Activated CD4-positive, alpha-beta memory T cell treated with anti-CD3 and anti-CD28 coated beads, Interleukin-2, amount 10 ng/mL, durations not matched to agents 7 days and 5 days (primary cell): Measurements from ENCODE around the gene UBAP1. TPM values are rescaled to one million over a fixed set of nuclear protein-coding genes. Genes with fewer than 3 reads are reported as not detected.
"Not testable (repeated sequence)": the region's sequence is repeated elsewhere in the genome, so short reads cannot be mapped to it uniquely, and the experiment has no call there.

Experiments used
- CTCF ChIA-PET: fragments of 350-600 bp; sonication (Branson Sonifier 250); formaldehyde crosslinking; loops from one replicate; lab custom pipeline; 2021; ENCODE audit warnings: antibody characterized with exemption, inconsistent platforms; lab: Charles Lee
- POLR2A ChIA-PET: fragments of 350-600 bp; sonication (Branson Sonifier 250); formaldehyde crosslinking; loops from one replicate; lab custom pipeline; 2021; ENCODE audit warnings: antibody characterized with exemption; lab: Charles Lee
- DNase-seq: peaks from one replicate; pipeline ENCODE4 v3.0.0-alpha.2; 2020
- H3K27ac Mint-ChIP-seq: one replicate; pipeline ENCODE4 v1.8.0; 2021; ENCODE audit warnings: mild to moderate bottlenecking, mixed read lengths
- H3K27me3 Mint-ChIP-seq: one replicate; pipeline ENCODE4 v1.8.0; 2021; ENCODE audit warnings: mixed read lengths
- H3K36me3 Mint-ChIP-seq: one replicate; pipeline ENCODE4 v1.8.0; 2021; ENCODE audit warnings: low read depth, mixed read lengths
- H3K4me1 Mint-ChIP-seq: one replicate; pipeline ENCODE4 v1.8.0; 2021; ENCODE audit warnings: mixed read lengths
- H3K4me3 Mint-ChIP-seq: one replicate; pipeline ENCODE4 v1.8.0; 2021; ENCODE audit warnings: mild to moderate bottlenecking, mixed read lengths
- H3K9me3 Mint-ChIP-seq: one replicate; pipeline ENCODE4 v1.8.0; 2021; ENCODE audit warnings: mixed read lengths
- total RNA-seq, 2 experiments: library from RNA; stranded (reverse); gene quantifications; one replicate each; pipeline ENCODE4 v1.2.3, GENCODE V29; 2021

The UBAP1 gene
- total RNA-seq, 2 experiments from 2014 or later, result 35.6 to 39.1 TPM

DNA sequence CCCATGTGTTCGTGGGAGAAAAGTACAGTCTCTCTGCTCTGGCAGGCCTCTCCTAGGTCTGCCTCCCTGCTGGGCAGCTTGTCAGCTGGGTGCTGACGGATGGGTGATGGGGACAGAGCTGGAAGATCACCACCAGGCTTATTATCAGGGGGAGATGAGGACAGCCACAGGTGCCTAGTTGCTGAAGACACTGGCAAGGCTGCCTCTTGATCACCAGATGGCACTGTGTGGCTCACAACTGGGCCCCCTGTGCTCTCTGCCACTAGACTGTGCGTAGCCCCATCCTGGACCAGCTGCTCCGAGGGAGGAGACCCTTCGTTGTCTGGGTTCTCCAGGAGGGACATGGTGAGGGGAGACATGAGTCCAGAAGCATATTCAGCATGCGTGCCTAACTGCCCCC, 77.3 kb downstream of the UBAP1 start:
- no peaks in the 10 kb centered on the region for H3K27me3 Mint-ChIP-seq
- no peaks in the 10 kb centered on the region for H3K4me1 Mint-ChIP-seq
- no peak overlapping the region for H3K4me3 Mint-ChIP-seq
- POLR2A ChIA-PET, result interaction anchor here (1.2 to 2.1 kb wide), 2 partner anchors 77 to 121 kb away, joined by 4 to 8 read pairs; partner anchors contain the start of genes MYORG and UBAP1
- DNase-seq, result no peak
- H3K9me3 Mint-ChIP-seq, result no peaks in the 10 kb centered on the region
- H3K36me3 Mint-ChIP-seq, result peaks cover 48% of the 10 kb centered on the region
- CTCF ChIA-PET, result interaction anchor here (0.6 to 1.6 kb wide), 4 partner anchors 10 to 345 kb away, joined by 4 read pairs; no protein-coding TSS in a partner anchor
- H3K27ac Mint-ChIP-seq, result no peak overlapping the region

DNA sequence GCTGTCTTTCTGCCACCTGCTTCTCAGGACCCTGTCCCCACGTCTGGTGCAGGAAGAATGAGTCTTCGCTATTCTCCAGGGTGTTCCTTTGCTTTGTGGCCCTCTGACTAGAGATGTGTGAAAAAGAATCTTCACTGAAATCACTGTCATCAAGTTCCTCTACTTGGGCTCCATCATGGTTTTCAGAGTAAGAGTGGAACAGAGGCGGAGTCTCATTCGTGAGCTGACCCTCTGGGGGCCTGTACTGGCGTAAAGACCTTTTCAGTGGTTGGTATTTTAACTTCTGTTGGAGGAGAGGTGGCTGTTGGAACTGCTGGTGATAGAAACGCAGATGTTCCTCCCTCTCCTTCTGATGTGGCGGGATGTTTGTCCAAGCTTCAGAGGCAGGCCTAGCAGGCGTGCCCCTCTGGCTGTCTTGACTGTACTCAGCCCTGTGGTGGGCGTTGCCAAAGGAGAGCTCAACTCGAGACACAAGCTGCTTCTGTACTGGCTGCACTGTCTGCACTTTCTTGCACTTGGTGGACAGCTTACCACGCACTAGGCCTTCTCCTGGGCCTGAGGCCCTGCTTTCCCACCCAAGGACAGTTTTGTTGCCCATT, 78.2 kb downstream of the UBAP1 start:
- CTCF ChIA-PET, result interaction anchor here (1.5 kb wide), 1 partner anchor 119 kb away, joined by 4 read pairs; no protein-coding TSS in a partner anchor
- no peaks in the 10 kb centered on the region for H3K27me3 Mint-ChIP-seq
- POLR2A ChIA-PET, result interaction anchor here (2.1 kb wide), 1 partner anchor 78 kb away, joined by 8 read pairs; the partner anchor contains the start of gene UBAP1
- no peaks in the 10 kb centered on the region for H3K9me3 Mint-ChIP-seq
- H3K4me3 Mint-ChIP-seq, result no peak overlapping the region
- no peak for DNase-seq
- H3K4me1 Mint-ChIP-seq, result no peaks in the 10 kb centered on the region
- H3K36me3 Mint-ChIP-seq, result peaks cover 42% of the 10 kb centered on the region
- H3K27ac Mint-ChIP-seq, result no peak overlapping the region

DNA sequence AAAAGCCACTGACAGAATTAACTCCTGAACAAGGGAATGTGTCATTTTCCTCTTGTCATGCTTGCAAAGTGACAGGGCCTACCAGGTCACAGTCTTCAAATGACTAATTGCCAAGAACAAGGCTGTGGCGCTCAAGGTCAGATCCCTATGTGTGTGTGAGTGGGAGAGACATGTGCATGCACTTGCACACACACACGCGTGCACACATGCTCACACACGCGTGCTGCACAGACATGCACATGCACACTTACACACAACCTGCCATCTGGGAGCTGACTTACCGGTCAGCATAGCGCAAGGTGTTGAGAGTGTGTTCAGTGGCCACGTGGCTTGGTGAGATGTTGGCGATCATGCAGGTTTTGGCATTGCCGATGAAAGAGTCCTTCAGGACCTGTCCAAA, 80.5 kb downstream of the UBAP1 start:
- H3K27me3 Mint-ChIP-seq, result no peaks in the 10 kb centered on the region
- H3K4me1 Mint-ChIP-seq, result peaks cover 7% of the 10 kb centered on the region
- no peak for DNase-seq
- ChIA-PET CTCF (no interaction called here), POLR2A (interaction anchor here (1.6 kb wide), 1 partner anchor 80 kb away, joined by 3 read pairs; the partner anchor contains the start of gene UBAP1)
- no peak overlapping the region for H3K27ac Mint-ChIP-seq
- H3K36me3 Mint-ChIP-seq, result peaks cover 36% of the 10 kb centered on the region
- no peak overlapping the region for H3K4me3 Mint-ChIP-seq
- H3K9me3 Mint-ChIP-seq, result no peaks in the 10 kb centered on the region

DNA sequence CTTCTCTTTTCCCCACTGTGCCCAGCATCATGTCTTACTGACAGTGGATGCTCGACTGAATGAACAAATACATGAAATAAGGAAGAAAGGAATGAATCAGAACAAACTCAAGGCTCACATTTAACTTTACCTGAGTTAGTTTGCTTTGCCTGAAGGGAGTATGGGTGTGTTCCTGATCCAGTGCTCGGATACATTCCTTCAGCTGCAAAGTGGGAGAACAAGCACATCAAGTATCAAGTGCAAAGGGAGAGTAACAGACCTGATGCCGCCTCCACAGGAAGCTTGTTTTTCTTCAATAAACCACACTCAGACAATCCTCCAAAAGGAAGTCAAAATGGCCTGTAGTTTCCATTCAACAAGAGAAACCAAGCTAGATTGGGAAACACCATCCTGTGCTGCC, 84.1 kb downstream of the UBAP1 start:
- ChIA-PET CTCF (interaction anchor here (1.3 to 4.0 kb wide), 2 partner anchors 10 to 14 kb away, joined by 3 to 30 read pairs; no protein-coding TSS in a partner anchor), POLR2A (no interaction called here)
- DNase-seq, result no peak
- Mint-ChIP-seq H3K27ac (no peak overlapping the region), H3K4me3 (no peak overlapping the region), H3K27me3 (no peaks in the 10 kb centered on the region), H3K36me3 (peaks cover 23% of the 10 kb centered on the region), H3K4me1 (peaks cover 9% of the 10 kb centered on the region), H3K9me3 (no peaks in the 10 kb centered on the region)

DNA sequence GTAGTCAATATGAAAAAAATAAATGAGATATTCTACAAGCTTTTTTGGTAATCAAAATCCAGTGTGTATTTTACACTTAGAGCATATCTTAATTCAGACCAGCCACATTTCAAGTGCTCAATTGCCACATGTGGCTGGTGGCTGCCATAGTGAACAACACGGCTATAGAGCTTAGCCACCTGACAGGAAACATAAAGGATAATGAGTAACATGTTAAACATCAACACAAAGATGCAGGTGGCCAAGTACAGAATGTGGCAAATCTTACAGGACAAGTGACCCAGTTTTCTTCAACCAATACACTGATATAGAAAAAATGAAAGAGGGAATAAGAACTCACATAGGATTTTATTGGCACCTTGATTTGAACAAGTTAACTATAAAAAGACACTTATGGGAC, 88.8 kb downstream of the UBAP1 start:
- no peaks in the 10 kb centered on the region for H3K27me3 Mint-ChIP-seq
- no peak overlapping the region for H3K27ac Mint-ChIP-seq
- POLR2A ChIA-PET, result no interaction called here
- no peaks in the 10 kb centered on the region for H3K9me3 Mint-ChIP-seq
- CTCF ChIA-PET, result no interaction called here
- peaks cover 26% of the 10 kb centered on the region for H3K36me3 Mint-ChIP-seq
- H3K4me3 Mint-ChIP-seq, result no peak overlapping the region
- no peak for DNase-seq
- H3K4me1 Mint-ChIP-seq, result peaks cover 9% of the 10 kb centered on the region

DNA sequence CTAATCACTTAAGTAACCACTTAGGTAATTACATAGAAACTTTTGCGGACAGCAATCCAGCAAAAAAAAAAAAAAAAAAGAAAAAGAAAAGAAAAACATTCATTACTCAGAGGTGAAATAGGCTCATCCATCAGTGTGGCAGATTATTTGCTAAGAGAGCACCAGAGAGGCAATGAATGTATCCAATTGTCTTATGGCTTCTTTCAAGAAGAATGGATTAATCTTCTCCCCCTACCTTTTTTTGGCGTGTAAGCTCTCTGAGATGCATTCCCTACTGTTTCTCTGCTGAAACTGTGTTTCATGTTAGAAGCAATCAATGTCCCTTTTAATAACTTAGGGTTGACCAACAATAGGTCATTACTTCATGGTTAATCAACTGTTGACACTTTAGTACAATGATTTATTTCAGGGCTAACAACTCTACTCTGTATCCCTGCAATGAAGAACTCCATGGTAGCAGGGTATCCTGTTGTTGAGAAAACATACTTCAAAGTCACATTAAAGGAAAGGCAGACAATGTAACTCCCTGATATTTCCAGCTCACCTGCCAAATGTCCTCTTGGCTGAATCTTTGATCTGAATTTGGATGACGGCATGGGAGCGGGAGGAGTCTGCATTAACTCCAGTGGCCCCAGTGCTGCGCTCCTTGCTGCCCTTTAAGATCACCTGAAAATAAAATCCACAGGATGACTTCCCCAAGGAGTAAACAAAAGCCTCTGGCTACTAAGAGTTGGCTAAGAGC, 92.6 kb downstream of the UBAP1 start:
- ChIA-PET POLR2A (no interaction called here), CTCF (no interaction called here)
- peaks cover 2% of the 10 kb centered on the region for H3K4me1 Mint-ChIP-seq
- no peaks in the 10 kb centered on the region for H3K27me3 Mint-ChIP-seq
- H3K27ac Mint-ChIP-seq, result no peak overlapping the region
- H3K36me3 Mint-ChIP-seq, result peaks cover 12% of the 10 kb centered on the region
- no peaks in the 10 kb centered on the region for H3K9me3 Mint-ChIP-seq
- no peak overlapping the region for H3K4me3 Mint-ChIP-seq
- DNase-seq, result no peak

DNA sequence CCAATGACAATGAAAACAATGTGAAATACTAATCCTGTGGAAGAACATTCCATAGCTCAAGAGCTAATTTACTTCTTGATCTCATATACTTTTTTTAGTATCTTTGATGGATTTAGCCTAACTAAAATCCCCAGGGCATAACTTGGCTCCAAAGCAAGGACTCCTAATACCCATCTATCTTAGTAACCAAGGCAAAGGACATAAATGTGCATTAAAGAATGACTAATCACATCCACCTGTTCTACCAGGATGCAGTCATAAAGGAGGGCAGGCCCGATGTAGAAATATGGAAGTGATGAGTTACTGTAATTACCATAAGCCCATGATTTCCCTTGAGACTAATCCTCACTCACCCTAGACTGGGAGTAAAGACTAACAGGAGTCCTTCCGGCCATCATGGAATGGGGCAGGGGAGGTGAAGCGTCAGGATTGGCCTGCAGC, 93.3 kb downstream of the UBAP1 start:
- no peak for DNase-seq
- H3K4me3 Mint-ChIP-seq, result no peak overlapping the region
- peaks cover 4% of the 10 kb centered on the region for H3K4me1 Mint-ChIP-seq
- ChIA-PET CTCF (no interaction called here), POLR2A (no interaction called here)
- H3K27me3 Mint-ChIP-seq, result no peaks in the 10 kb centered on the region
- H3K9me3 Mint-ChIP-seq, result no peaks in the 10 kb centered on the region
- peaks cover 12% of the 10 kb centered on the region for H3K36me3 Mint-ChIP-seq
- no peak overlapping the region for H3K27ac Mint-ChIP-seq

DNA sequence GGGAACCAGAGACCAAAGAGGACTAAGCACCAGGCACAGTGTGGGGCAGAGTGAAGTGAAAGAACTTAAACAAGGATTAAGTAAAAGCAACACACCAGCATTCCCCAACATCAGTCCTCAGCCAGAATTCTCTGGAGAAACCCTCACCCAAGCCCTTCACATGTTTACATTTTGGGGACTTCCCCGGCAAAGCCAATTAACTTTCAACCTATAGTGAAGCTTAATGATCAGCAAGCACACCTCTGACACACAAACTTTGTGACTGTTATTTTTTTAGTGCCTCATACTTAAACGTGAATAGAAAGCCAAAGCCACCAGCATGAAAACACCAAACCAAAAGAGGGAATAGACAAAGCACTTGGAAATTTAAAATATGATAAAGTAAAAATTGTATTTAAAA, 94.7 kb downstream of the UBAP1 start:
- DNase-seq, H3K27me3 Mint-ChIP-seq, POLR2A ChIA-PET, H3K27ac Mint-ChIP-seq, H3K4me3 Mint-ChIP-seq, H3K9me3 Mint-ChIP-seq, CTCF ChIA-PET, H3K4me1 Mint-ChIP-seq: not testable (repeated sequence)
- H3K36me3 Mint-ChIP-seq, result peaks cover 12% of the 10 kb centered on the region

DNA sequence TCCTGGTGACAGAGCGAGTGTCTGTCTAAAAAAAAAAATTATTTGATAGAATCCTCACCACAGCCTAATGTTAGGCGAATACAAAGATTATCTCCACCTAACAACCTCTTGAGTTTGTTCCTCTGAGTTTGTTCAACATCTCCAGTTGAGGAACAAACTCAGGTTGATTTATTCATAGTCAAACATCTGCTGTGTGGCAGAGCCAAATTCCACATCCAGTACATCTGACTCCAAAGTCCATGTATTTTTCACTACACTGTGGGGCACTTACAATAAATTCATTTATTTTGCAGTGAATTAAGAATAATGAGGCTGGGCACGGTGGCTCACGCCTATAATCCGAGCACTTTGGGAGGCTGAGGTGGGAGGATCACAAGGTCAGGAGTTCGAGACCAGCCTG, 97.0 kb downstream of the UBAP1 start:
- H3K36me3 Mint-ChIP-seq, result peaks cover 16% of the 10 kb centered on the region
- H3K9me3 Mint-ChIP-seq, result no peaks in the 10 kb centered on the region
- H3K4me3 Mint-ChIP-seq, result no peak overlapping the region
- ChIA-PET POLR2A (no interaction called here), CTCF (no interaction called here)
- H3K27me3 Mint-ChIP-seq, result no peaks in the 10 kb centered on the region
- no peak overlapping the region for H3K27ac Mint-ChIP-seq
- DNase-seq, result no peak
- H3K4me1 Mint-ChIP-seq, result peaks cover 6% of the 10 kb centered on the region

DNA sequence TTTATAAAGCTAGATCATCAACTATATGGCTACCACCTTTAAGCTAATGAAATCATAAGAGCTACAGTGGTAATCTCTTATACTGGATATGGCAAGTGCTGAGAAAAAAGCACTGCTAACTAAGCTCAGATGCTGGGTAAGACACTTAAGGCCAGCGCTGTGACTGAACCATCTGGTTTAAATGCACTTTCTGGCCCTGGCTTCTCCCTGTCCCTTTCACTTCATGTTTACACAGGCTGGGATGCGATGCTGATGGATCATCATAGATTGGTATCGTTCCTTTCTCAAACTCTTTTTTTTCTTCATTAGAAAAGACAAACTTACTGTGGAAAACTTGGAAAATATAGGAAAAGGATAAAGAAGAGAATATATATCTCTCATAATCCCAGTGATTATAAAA, 97.9 kb downstream of the UBAP1 start:
- peaks cover 16% of the 10 kb centered on the region for H3K36me3 Mint-ChIP-seq
- H3K27ac Mint-ChIP-seq, result no peak overlapping the region
- DNase-seq, result no peak
- CTCF ChIA-PET, result interaction anchor here (1.1 kb wide), 1 partner anchor 14 kb away, joined by 3 read pairs; no protein-coding TSS in a partner anchor
- no peaks in the 10 kb centered on the region for H3K9me3 Mint-ChIP-seq
- H3K4me3 Mint-ChIP-seq, result no peak overlapping the region
- POLR2A ChIA-PET, result interaction anchor here (0.6 kb wide), 1 partner anchor 12 kb away, joined by 3 read pairs; no protein-coding TSS in a partner anchor
- peaks cover 6% of the 10 kb centered on the region for H3K4me1 Mint-ChIP-seq
- H3K27me3 Mint-ChIP-seq, result no peaks in the 10 kb centered on the region

DNA sequence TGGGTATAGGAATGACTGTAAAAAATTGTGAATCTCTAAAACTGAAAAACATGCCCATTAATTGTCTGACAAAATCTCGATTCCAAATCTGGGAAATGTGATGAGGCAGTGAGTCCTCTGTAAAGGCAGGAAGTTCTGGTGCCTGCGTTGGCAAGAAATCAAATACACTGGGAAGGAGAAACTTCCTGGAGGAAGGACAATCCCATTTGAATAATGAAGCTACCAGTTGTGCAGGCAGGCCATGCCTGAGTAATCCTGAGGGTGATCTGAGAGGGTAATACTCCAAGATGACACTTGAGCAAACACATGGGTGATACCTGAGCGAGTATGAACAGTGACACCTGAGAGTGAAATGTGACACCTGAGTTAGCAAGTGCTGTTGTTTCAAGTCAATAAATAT, 100.6 kb downstream of the UBAP1 start:
- ChIA-PET POLR2A (no interaction called here), CTCF (no interaction called here)
- Mint-ChIP-seq H3K36me3 (peaks cover 17% of the 10 kb centered on the region), H3K4me1 (peaks cover 6% of the 10 kb centered on the region), H3K9me3 (no peaks in the 10 kb centered on the region), H3K4me3 (no peak overlapping the region), H3K27me3 (no peaks in the 10 kb centered on the region), H3K27ac (no peak overlapping the region)
- no peak for DNase-seq

DNA sequence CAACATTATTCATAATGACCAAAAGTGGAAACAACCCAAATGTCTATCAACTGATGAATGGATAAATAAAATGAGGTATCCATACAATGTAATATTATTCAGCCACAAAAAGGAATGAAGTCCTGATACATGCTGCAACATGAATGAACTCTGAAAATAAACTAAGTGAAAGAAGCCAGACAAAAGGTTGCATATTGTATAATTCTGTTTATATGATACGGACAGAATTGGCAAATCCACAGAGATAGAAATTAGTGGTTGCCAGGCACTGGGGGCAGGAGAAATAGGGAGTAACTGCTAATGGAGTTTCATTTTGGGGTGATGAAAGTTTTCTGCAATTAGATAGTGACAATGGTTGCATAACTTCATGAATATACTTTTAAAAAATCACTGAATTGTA, 103.3 kb downstream of the UBAP1 start:
- peaks cover 5% of the 10 kb centered on the region for H3K4me1 Mint-ChIP-seq
- peaks cover 27% of the 10 kb centered on the region for H3K36me3 Mint-ChIP-seq
- ChIA-PET CTCF (no interaction called here), POLR2A (no interaction called here)
- no peaks in the 10 kb centered on the region for H3K27me3 Mint-ChIP-seq
- no peak overlapping the region for H3K27ac Mint-ChIP-seq
- DNase-seq, result no peak
- no peaks in the 10 kb centered on the region for H3K9me3 Mint-ChIP-seq
- no peak overlapping the region for H3K4me3 Mint-ChIP-seq

DNA sequence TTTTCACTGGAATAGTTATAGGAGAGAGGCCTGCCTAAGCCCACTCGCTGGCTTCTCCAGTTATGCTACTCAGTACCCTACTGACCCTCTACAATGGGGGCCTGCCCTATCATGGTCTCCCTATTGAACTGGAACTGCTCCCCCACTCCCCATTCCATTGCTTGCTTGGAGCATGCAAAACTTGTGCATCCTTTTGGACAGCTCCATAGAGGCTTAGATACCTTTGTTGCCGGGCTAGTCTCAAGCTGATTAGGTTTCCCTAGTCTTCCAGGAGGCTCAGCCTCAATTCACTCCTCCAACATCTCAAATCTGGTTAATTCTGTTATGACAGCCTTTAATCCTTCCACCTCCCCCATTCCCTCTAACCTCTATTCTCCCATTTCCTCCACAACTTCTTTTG, 110.3 kb downstream of the UBAP1 start:
- peaks cover 14% of the 10 kb centered on the region for H3K36me3 Mint-ChIP-seq
- CTCF ChIA-PET, result no interaction called here

More for the DNA sequence above, 110.3 kb downstream of the UBAP1 start:
- POLR2A ChIA-PET, result no interaction called here
- no peak for DNase-seq
- no peaks in the 10 kb centered on the region for H3K4me1 Mint-ChIP-seq
- H3K27ac Mint-ChIP-seq, result no peak overlapping the region
- no peak overlapping the region for H3K4me3 Mint-ChIP-seq
- H3K9me3 Mint-ChIP-seq, result no peaks in the 10 kb centered on the region
- H3K27me3 Mint-ChIP-seq, result no peaks in the 10 kb centered on the region
